Prostate gland (tissue), 2 donors: ENCODE results near the gene TNFRSF14.

Source experiments
- POLR2A ChIP-seq: fragments of 450-650 bp; IDR thresholded peaks from one replicate; pipeline ENCODE4 v1.6.1; 2016; ENCODE audit warnings: antibody characterized with exemption, mild to moderate bottlenecking
- POLR2AphosphoS5 ChIP-seq: sonication (generic); formaldehyde crosslinking; IDR thresholded peaks from one replicate; pipeline ENCODE4 v1.6.1; 2017; ENCODE audit warnings: antibody characterized with exemption
- TF ChIP-seq, protein P1 (sequence below), 4 experiments: fragments of 200-600 bp in 2 of 4; fragments of 450-650 bp in 2 of 4; sonication (generic) in 2 of 4; IDR thresholded peaks; 1 replicate in 3 of 4; 2 replicates in 1 of 4; pipeline ENCODE4 v1.5.1; 2016 to 2019; ENCODE audit warnings: antibody characterized with exemption in 4 of 4, mild to moderate bottlenecking in 2 of 4, moderate library complexity in 2 of 4

DNA sequence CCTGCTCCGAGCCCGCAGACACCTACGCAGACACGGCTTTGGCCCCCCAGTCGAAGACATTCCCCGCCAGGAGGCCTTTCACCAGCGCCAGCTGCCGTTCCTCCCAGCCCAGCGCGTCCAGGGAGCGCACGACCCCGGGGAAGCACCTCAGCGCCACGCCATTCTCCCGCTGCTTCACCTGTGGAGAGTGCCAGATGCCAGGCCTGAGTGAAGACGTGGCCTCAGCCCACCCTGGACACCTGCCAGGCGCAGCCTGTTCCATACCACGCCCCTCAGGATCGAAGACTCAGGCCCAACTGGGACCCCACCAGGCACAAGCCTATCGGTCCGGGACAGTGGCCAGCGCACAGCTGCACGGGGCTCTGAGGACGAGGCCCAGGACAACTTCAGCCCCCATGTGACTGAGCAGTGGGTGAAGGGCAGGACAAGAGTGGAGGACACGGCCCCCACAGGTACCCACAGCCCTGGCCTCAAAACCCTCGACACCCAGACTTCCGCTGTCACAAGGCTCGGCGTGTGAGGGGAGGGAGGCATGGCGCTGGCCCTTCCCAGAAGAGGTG lies 43.2 kb upstream of the TNFRSF14 start:
- TF ChIP-seq, protein P1, sequence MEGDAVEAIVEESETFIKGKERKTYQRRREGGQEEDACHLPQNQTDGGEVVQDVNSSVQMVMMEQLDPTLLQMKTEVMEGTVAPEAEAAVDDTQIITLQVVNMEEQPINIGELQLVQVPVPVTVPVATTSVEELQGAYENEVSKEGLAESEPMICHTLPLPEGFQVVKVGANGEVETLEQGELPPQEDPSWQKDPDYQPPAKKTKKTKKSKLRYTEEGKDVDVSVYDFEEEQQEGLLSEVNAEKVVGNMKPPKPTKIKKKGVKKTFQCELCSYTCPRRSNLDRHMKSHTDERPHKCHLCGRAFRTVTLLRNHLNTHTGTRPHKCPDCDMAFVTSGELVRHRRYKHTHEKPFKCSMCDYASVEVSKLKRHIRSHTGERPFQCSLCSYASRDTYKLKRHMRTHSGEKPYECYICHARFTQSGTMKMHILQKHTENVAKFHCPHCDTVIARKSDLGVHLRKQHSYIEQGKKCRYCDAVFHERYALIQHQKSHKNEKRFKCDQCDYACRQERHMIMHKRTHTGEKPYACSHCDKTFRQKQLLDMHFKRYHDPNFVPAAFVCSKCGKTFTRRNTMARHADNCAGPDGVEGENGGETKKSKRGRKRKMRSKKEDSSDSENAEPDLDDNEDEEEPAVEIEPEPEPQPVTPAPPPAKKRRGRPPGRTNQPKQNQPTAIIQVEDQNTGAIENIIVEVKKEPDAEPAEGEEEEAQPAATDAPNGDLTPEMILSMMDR (IDR thresholded peaks at IDR 0.05), result no peak
- TF ChIP-seq POLR2AphosphoS5 (no peak), POLR2A (no peak)
